Hematopoietic multipotent progenitor cell treated with erythropoietin and hydrocortisone succinate and interleukin-3 and kit ligand, for 17 days (in vitro differentiated cells): Measurements from ENCODE around the gene VSIG10.
"Not testable (repeated sequence)": the region's sequence is repeated elsewhere in the genome, so short reads cannot be mapped to it uniquely, and the experiment has no call there.

Experiments used
- DNase-seq: peaks from one replicate; pipeline ENCODE4 v3.0.0-alpha.2; 2015; ENCODE audit warnings: low spot score

VSIG10 gene, protein sequence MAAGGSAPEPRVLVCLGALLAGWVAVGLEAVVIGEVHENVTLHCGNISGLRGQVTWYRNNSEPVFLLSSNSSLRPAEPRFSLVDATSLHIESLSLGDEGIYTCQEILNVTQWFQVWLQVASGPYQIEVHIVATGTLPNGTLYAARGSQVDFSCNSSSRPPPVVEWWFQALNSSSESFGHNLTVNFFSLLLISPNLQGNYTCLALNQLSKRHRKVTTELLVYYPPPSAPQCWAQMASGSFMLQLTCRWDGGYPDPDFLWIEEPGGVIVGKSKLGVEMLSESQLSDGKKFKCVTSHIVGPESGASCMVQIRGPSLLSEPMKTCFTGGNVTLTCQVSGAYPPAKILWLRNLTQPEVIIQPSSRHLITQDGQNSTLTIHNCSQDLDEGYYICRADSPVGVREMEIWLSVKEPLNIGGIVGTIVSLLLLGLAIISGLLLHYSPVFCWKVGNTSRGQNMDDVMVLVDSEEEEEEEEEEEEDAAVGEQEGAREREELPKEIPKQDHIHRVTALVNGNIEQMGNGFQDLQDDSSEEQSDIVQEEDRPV

DNA sequence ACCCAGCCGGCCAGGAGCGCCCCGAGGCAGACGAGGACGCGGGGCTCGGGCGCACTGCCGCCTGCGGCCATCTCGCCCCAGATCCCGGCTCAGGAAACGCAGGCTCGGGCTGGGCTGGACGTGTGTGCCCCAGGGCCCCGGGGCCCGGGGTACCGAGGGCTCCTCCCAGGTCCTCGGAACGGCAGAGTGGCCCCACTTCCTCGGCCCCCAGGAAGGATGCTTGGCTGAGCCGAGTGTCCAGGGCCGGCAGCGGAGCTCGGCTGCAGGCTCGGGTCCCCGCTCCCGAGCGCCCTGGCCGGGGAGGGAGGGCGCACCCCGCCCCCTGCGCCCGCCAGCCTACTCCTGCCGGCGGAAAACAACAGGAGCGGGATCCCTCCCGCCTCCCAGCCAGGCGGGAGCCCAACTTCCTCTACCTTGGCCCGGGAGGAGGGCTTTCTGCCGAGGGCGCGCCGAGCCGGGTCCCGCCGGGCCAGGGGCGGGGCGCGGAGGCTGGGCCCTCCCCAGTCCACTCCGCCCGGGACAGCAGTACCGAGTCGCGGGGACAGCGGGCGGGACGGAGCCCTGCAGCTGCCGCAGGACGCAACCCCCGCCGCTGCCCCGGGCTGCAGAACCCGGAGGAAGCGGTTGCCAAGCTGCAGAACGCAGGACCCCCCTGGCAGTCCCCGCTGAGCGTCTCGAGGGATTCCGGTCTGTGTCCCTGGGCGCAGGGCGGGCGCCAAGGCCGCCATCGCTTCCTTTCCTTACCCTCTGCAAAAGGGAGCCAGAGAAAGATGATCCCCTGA lies at the start of gene VSIG10:
VSIG10 (minus strand) TSS at position 411 of the 782 bp plus-strand sequence; CDS start at position 71, 340 bp downstream.
- no peak for DNase-seq

DNA sequence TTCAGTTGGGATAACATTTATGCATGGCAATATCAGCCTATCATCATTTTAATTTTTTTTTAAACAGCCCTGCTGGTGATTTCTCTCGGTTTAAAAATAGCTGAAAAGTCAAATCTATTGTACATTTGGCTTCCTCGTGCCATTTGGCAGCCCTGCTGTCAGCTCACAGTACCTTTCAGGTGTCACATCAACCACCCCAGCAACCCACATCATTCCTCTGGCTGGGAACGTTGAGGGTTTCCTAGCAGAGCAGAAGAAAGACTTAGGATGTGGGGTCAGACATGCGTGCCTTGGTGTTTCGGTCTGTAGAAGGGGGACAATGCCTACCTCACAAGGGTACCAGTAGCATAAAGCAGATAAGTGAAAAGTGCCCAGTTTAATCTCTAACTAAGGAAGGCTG lies 47.9 kb upstream of the VSIG10 start:
- DNase-seq: no peak

DNA sequence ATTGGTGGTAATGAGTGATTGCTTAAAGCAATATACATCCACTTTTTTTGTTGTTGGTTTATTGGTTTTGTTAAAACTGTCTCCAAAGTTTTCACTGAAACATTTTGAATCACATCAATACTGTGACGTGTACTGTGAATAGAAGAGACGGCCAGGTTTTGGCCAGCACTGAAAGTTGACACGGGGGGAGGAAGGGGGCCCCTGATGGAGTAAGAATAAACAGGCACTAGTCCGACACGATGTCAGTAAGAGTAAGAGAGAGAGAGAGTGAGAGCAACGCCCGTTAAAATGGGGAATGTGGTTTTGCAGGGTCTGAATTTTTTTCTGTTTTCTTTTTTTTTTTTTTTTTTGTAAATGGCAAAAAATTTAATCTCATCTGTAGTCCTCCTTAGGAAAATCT lies 46.8 kb upstream of the VSIG10 start:
- no peak for DNase-seq

DNA sequence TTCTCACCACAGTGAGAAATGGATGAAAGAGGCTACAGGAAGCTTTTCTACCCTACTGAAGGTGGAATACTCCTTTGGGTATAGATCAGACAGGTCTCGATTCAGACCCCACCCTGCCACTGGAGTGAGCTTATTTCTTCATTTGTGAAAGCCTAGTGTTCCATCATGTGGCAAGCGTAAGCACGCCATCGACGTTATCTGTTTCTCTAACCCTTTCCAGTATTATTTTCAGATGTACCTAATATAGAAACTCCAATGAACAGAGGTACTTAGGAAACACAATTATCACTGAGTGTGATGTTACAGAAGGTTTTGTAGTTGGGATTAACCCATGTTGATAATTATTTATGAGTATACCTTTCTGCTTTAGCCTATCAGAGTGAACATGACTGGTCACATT lies 44.5 kb upstream of the VSIG10 start:
- no peak for DNase-seq

DNA sequence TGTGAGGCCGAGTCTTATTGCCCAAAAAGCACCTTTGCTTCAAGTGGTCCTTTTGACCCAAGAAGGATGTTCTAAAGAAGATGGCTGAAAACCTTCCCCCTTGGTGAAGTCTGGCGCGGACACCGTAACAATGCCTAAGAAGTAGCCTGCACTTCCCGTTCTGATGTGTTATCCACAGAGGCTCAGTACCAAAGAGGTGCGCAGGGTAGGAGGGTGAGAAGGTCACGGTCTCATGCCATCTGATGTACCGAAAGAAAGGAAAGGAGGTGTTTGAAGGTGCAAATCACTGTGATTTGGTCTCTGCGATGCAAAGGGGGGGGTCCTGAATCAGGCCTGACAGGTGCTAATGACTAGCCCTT lies 42.0 kb upstream of the VSIG10 start:
- no peak for DNase-seq

DNA sequence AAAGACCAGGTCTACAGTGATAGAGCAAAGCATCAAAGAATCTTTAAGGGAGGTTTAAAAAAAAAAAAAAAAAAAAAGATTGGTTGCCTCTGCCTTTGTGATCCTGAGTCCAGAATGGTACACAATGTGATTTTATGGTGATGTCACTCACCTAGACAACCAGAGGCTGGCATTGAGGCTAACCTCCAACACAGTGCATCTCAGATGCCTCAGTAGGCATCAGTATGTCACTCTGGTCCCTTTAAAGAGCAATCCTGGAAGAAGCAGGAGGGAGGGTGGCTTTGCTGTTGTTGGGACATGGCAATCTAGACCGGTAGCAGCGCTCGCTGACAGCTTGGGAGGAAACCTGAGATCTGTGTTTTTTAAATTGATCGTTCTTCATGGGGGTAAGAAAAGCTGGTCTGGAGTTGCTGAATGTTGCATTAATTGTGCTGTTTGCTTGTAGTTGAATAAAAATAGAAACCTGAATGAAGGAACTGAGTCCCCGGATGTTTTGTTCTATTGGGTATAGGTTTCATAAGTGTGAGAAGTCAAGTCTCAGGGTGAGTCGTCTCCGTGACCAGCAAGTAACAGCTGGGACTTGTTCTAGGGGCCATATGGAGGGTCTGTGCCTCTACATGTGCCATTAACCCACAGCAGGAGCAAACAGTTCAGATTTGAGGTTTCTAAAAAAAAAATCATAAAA lies 41.4 kb upstream of the VSIG10 start:
- no peak for DNase-seq

DNA sequence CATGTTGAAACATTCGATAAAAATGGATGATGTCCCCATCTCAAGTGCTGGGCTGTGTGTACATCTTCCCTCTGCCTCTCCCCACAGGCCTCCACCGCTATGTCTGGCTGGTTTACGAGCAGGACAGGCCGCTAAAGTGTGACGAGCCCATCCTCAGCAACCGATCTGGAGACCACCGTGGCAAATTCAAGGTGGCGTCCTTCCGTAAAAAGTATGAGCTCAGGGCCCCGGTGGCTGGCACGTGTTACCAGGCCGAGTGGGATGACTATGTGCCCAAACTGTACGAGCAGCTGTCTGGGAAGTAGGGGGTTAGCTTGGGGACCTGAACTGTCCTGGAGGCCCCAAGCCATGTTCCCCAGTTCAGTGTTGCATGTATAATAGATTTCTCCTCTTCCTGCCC lies 40.7 kb upstream of the VSIG10 start:
- DNase-seq: no peak

DNA sequence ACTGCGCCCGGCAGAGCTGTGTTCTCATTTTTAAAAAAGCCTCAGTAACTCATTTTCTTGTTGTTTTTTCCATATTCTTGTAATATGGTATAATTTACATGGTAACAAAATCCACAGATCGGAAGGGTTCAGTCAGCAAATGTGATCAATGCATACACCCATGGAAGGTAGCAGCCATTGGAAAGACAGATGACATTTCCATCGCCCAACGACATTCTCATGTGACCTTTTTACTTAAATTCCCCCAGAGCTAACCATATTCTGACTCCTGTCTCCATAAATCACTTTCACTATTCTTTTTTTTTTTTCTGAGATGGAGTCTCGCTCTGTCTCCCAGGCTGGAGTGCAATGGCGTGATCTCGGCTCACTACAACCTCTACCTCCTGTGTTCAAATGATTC lies 37.0 kb upstream of the VSIG10 start:
- no peak for DNase-seq

DNA sequence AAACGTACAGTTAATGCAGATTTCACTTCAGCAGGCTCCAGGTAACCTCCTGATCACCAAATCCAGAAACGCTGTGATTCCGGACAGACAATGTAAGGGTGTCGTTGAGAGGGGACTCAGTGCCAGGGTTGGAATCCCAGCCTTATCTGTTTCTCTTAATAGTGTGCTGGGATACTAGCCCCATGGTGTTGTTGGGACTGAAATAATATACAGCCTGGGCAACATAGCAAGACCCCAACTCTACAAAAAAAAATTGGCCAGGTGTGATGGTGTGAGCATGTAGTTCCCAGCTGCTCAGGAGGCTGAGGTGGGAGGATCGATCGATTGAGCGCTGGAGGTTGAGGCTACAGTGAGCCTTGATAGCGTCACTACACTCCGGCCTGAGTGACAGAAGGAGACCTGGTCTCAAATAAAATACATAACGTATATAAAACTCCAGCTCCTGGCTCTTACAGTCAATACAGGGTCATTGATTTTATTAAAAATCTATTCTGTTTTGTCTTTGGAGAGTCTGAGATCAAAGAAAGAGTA lies 33.4 kb upstream of the VSIG10 start:
- DNase-seq: no peak

DNA sequence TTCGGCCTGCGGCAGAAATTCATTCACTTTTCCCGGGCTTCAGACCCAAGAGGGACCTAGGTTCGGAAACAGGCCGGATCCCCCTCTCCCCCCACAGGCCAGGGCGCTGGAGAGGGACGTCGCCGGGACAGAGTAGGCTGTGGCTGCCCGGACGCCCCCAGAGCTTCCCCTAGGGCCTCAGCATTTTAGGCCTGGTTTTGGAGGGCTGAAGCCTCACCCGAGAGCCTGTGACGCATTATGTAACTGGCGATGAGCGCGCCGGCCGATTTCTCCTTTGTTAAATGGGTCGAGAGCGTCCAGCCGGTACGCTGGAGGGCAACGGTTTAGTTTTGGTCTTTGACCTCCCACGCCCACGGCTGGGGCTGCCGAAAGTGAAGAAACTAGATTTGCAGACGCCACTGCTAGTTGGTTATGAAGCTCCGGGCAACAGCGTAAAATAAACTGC lies 32.8 kb upstream of the VSIG10 start:
- DNase-seq: no peak

DNA sequence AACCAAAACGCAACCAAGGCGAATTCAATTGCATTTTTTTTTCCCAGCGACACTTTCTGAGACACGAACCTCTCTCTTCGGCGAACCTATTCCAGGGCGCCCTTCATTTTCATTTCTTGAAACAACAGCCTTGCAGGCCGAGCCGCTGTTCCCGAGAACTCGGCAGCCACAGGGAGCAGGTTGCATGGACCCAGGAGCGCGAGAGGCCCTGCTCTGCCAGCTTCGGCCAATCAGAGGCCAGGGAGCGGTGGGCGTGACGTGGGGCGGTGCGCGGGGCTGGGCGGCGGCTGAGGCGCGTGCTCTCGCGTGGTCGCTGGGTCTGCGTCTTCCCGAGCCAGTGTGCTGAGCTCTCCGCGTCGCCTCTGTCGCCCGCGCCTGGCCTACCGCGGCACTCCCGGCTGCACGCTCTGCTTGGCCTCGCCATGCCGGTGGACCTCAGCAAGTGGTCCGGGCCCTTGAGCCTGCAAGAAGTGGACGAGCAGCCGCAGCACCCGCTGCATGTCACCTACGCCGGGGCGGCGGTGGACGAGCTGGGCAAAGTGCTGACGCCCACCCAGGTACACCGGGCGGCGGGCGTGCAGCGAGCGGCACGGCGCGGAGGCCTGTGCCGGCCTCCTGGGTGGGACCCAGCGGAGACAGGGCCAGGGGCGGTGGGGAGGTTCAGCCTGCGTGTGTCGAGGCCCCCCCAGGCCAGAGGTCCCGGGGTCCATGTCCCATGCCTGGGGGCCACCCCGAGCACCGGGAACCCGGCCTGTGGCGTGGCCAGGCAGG lies 32.2 kb upstream of the VSIG10 start, which contains the start of gene PEBP1:
PEBP1 (plus strand) TSS at position 337 of the 771 bp plus-strand sequence; CDS start at position 423, 86 bp downstream.
- peak; percentile 69 for DNase-seq

DNA sequence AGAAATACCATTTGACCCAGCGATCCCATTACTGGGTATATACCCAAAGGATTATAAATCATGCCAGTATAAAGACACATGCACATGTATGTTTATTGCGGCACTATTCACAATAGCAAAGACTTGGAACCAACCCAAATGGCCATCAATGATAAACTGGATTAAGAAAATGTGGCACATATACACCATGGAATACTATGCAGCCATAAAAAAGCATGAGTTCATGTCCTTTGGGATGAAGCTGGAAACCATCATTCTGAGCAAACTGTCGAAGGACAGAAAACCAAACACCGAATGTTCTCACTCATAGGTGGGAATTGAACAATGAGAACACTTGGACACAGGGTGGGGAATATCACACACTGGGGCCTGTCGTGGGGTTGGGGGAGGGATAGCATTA lies 25.6 kb upstream of the VSIG10 start:
- DNase-seq: not testable (repeated sequence)

DNA sequence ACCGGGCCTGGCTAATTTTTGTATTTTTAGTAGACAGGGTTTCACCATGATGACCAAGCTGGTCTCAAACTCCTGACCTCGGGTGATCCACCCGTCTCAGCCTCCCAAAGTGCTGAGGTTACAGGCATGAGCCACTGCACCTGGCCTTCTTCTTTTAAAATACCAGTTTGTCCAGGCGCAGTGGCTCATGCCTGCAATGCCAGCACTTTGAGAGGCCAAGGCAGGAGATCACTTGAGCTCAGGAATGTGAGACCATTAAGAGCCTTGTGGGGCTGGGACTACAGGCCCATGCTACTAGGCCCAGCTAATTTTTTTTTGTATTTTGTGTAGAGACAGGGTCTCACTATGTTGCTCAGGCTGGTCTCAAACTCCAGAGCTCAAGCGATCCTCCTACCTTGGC lies 24.1 kb upstream of the VSIG10 start:
- DNase-seq: no peak

DNA sequence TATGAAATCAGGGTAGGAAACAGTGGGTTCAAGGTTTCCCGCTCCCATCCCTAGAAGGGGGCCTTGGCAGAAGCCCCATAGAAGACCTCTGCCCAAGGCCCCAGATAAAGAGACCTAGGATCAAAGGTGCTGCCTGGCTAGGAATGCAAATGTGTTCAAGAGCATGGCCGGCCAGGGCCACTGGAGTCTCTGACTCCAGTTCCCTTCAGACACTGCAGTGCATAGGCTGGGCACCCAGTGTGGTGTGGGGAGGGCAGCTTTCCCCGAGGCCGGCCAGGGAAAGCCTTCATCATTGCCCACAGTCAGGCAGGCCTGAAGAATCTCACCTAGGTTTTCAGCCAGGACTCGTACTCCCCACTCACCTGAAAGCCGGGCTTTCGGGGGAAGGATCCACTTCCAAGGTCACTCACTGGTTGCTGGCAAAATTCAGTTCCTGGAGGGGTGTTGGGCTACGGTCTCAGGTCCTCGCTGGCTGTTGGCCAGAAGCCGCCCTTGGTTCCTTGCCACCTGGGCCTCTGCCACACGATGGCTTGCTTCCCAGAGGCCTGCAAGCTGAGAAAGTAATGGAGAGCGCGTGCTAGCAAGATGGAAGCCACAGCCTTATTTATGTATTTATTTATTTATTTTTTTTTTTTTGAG lies 22.4 kb upstream of the VSIG10 start:
- no peak for DNase-seq

DNA sequence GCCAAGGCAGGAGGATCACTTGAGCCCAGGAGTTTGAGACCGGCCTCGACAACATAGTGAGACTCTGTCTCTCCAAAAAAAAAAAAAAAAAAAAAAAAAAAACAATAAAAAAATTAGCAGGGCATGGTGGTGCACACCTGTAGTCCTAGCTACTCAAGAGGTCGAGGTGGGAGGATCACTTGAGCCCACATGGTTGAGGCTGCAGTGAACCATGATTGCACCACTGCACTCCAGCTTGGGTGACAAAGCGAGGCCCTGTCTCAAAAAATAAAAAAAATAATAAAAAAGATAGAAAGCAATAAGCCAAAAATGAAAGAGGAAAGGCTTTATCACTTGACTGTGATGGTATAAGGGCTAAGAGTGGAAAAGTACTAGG lies 21.9 kb upstream of the VSIG10 start:
- DNase-seq: no peak

DNA sequence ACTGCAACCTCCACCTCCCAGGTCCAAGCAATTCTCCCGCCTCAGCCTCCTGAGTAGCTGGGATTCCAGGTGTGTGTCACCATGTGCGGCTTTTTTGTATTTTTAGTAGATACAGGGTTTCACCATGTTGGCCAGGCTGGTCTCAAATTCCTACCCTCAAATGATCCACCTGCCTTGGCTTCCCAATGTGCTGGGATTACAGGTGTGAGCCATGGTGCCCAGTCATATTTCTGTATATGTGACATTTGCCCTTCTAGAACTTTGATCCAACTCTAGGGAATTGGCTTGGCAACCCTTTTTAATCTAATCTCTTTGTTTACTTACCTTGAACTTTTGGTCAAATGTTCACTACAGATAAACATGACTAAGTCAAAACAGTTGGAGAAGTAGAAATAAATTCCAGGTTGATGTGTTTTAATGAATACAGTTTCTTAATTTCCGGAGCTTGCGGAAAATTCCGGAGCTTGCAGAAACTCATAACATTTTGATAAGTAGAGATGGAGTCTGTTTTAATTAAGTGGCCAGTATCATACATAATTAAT lies 20.6 kb upstream of the VSIG10 start:
- DNase-seq: no peak

DNA sequence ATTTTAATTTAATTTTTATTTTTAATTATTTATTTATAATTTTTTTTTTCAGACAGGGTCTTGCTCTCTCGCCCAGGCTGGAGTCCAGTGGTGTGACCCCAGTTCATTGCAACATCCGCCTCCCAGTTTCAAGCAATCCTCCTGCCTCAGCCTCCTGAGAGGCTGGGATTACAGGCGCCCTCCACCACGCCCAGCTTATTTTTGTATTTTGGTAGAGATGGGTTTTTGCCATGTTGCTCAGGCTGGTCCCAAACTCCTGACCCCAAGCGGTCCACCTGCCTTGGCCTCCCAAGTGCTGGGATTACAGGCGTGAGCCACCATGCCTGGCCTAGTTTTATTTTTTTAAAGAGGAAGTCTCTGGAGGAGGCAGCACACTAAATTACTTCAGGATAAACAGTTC lies 18.5 kb upstream of the VSIG10 start:
- DNase-seq: no peak

DNA sequence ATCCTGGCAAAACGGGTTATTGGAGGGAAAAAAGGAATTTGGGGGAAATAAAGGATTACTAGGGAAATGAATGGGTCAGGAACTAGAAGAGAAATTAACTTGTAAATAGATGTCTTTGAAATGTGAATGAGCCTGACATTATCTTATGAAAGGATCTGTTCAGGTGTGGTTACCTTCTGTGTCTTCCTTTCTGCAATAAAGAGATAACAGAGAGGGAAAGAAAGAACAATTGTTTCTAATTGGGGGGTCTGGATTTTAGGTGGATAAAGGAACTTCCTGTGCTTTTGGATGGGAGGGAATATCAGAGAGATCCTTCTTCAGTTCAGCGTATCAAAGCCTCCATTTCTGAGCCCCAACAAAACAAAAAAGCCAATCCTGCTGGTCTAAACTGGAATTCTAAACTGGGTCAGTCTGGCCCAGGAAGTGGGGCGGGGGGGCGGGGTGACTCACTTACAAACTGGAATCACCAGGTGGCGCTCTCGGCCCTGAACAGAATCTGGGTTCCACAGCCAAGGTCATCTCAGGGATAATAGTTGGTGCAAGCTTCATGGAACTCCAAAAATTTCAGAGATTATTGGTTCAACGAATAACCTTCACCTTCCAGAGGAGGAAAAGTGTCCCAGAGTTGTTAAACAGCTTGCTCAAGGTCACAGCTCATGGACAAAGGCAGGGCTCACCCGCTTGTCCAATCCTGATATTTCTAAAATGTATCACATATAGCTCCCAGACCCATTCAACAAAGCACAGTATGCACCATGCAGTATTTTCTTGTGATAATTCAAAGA lies 17.0 kb upstream of the VSIG10 start:
- peak; percentile 65 for DNase-seq

DNA sequence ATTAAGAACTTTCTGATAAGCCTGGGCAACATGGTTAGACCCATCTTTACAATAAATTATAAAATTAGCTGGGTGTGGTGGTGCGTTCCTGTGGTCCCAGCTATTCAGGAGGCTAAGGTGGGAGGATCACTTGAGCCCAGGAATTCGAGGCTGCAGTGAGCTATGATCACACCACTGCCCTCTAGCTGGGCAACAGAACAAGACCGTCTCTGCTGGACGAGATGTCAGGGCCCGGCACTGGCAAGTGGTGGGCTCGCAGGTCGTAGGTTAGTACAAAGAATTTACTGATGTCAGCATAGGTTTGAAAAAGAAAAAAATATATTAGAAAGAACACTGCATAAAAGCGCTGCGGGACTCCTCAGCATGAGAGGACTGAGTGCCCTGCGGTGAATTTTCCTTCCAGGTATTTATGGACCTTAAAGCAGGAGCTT lies 15.7 kb upstream of the VSIG10 start:
- DNase-seq: no peak

DNA sequence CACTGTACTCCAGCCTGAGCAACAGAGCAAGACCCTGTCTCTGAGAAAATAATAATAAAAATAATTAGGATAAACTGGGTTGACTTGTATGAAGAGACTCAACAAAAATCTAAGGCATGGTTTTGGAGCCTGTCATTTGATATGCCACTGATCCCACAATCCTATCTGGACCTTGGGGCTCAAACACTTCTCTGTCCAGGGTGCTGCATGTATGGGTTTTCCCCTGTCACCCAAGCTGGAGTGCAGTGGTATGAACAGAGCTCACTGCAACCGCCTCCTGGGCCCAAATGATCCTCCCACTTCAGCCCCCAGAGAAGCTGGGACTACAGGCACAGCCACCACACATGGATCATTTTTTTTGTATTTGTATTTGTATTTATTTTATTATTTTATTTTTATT lies 5.3 kb upstream of the VSIG10 start:
- no peak for DNase-seq
